Activated B cell treated with CpG ODN at 0.5 μM for 24 hours (primary cell): Measurements from ENCODE around the gene A1CF. TPM values are rescaled to one million over a fixed set of nuclear protein-coding genes. Genes with fewer than 3 reads are reported as not detected.
"Not testable (repeated sequence)": the region's sequence is repeated elsewhere in the genome, so short reads cannot be mapped to it uniquely, and the experiment has no call there.

Experiments
- ATAC-seq: fragments of 200-7000 bp; cut with Tn5 transposase; one replicate; pipeline ENCODE4 v1.10.0; 2021; ENCODE audit warnings: low read depth, mild to moderate bottlenecking, moderate library complexity
- CTCF ChIA-PET: fragments of 350-600 bp; sonication (Branson Sonifier 250); formaldehyde crosslinking; loops from one replicate; lab custom pipeline; 2021; ENCODE audit warnings: antibody characterized with exemption; lab: Charles Lee
- POLR2A ChIA-PET: fragments of 350-600 bp; sonication (Branson Sonifier 250); formaldehyde crosslinking; loops from one replicate; lab custom pipeline; 2021; ENCODE audit warnings: antibody characterized with exemption; lab: Charles Lee
- DNase-seq: peaks from one replicate; pipeline ENCODE4 v3.0.0; 2022
- H3K27ac Mint-ChIP-seq: one replicate; pipeline ENCODE4 v1.8.0; 2020; ENCODE audit warnings: mixed read lengths
- H3K27me3 Mint-ChIP-seq: one replicate; pipeline ENCODE4 v1.8.0; 2021; ENCODE audit warnings: mixed read lengths
- H3K36me3 Mint-ChIP-seq: one replicate; pipeline ENCODE4 v1.8.0; 2021; ENCODE audit warnings: low read depth, mixed read lengths
- H3K4me1 Mint-ChIP-seq: one replicate; pipeline ENCODE4 v1.8.0; 2021; ENCODE audit warnings: mixed read lengths
- H3K4me3 Mint-ChIP-seq: one replicate; pipeline ENCODE4 v1.8.0; 2020; ENCODE audit warnings: mild to moderate bottlenecking, mixed read lengths
- H3K9me3 Mint-ChIP-seq: one replicate; pipeline ENCODE4 v1.8.0; 2020; ENCODE audit warnings: mixed read lengths
- CTCF ChIP-seq: fragments of 200-600 bp; IDR thresholded peaks from one replicate; pipeline ENCODE4 v1.8.0; 2022; ENCODE audit warnings: antibody characterized with exemption, mild to moderate bottlenecking
- intact Hi-C: fragments of 100-400 bp; cut with micrococcal nuclease; formaldehyde crosslinking; loops from one replicate; pipeline ENCODE4 v1.15.1; 2024
- total RNA-seq: library from RNA; stranded (reverse); gene quantifications from 2 replicates; pipeline ENCODE4 v1.2.3, GENCODE V29; 2022

A1CF gene
- total RNA-seq, 1 donor from 2014 or later = not detected

- no peak overlapping the region for H3K27ac Mint-ChIP-seq
- no peaks in the 10 kb centered on the region for H3K4me1 Mint-ChIP-seq
- peaks cover 12% of the 10 kb centered on the region for H3K27me3 Mint-ChIP-seq
- no peak for TF ChIP-seq CTCF
- no peak overlapping the region for H3K4me3 Mint-ChIP-seq
- intact Hi-C loops = no loop called here
- ChIA-PET POLR2A (no interaction called here), CTCF (no interaction called here)
- H3K36me3 Mint-ChIP-seq = no peaks in the 10 kb centered on the region
- ATAC-seq (no peak), DNase-seq (no peak)
- peaks cover 4% of the 10 kb centered on the region for H3K9me3 Mint-ChIP-seq
These were observed 96.2 kb downstream of the A1CF start for GRCh38 chr10:50788951-50789945.

- ATAC-seq, POLR2A ChIA-PET, H3K27ac Mint-ChIP-seq, H3K4me3 Mint-ChIP-seq, H3K4me1 Mint-ChIP-seq, DNase-seq, CTCF ChIA-PET, H3K9me3 Mint-ChIP-seq, H3K36me3 Mint-ChIP-seq, intact Hi-C loops, H3K27me3 Mint-ChIP-seq: not testable (repeated sequence)
These were observed 97.5 kb downstream of the A1CF start for GRCh38 chr10:50787962-50788361.

GRCh38 chr10:50782017-50782416 lies 103.4 kb downstream of the A1CF start:
- POLR2A ChIA-PET, intact Hi-C loops, CTCF ChIA-PET, ATAC-seq, H3K27me3 Mint-ChIP-seq, H3K4me3 Mint-ChIP-seq, H3K27ac Mint-ChIP-seq, H3K9me3 Mint-ChIP-seq, DNase-seq, H3K4me1 Mint-ChIP-seq, H3K36me3 Mint-ChIP-seq: not testable (repeated sequence)

- H3K4me1 Mint-ChIP-seq, H3K27me3 Mint-ChIP-seq, intact Hi-C loops, H3K27ac Mint-ChIP-seq, H3K4me3 Mint-ChIP-seq, H3K9me3 Mint-ChIP-seq, CTCF ChIA-PET, POLR2A ChIA-PET, H3K36me3 Mint-ChIP-seq, ATAC-seq, DNase-seq: not testable (repeated sequence)
These were observed 105.4 kb downstream of the A1CF start for GRCh38 chr10:50780036-50780435.

GRCh38 chr10:50774868-50775267 lies 110.6 kb downstream of the A1CF start:
- CTCF ChIA-PET, intact Hi-C loops, ATAC-seq, H3K27ac Mint-ChIP-seq, H3K27me3 Mint-ChIP-seq, H3K4me1 Mint-ChIP-seq, H3K36me3 Mint-ChIP-seq, H3K4me3 Mint-ChIP-seq, DNase-seq, H3K9me3 Mint-ChIP-seq, POLR2A ChIA-PET: not testable (repeated sequence)

- H3K4me1 Mint-ChIP-seq, H3K27ac Mint-ChIP-seq, POLR2A ChIA-PET, DNase-seq, H3K4me3 Mint-ChIP-seq, ATAC-seq, H3K9me3 Mint-ChIP-seq, CTCF ChIA-PET, H3K27me3 Mint-ChIP-seq, intact Hi-C loops, H3K36me3 Mint-ChIP-seq: not testable (repeated sequence)
These were observed 113.4 kb downstream of the A1CF start for GRCh38 chr10:50772042-50772441.

GRCh38 chr10:50766774-50767513 lies 118.5 kb downstream of the A1CF start:
- H3K4me1 Mint-ChIP-seq, H3K27ac Mint-ChIP-seq, H3K4me3 Mint-ChIP-seq, intact Hi-C loops, DNase-seq, H3K27me3 Mint-ChIP-seq, POLR2A ChIA-PET, H3K9me3 Mint-ChIP-seq, ATAC-seq, CTCF ChIA-PET, H3K36me3 Mint-ChIP-seq: not testable (repeated sequence)

Other genes starting within 250 kb of the A1CF start
- 1.3 and 1.9 TPM in 2 replicates for gene ASAH2B, start 145.7 kb downstream of the A1CF start, total RNA-seq
- gene PRKG1, start 188.9 kb upstream of the A1CF start, total RNA-seq = not detected in 2 replicates